Caki2 (cell line): Measurements from ENCODE around the gene STAU1. TPM values are rescaled to one million over a fixed set of nuclear protein-coding genes. Genes with fewer than 3 reads are reported as not detected.
"Not testable (repeated sequence)": the region's sequence is repeated elsewhere in the genome, so short reads cannot be mapped to it uniquely, and the experiment has no call there.

ENCODE experiments used
- DNase-seq: peaks from one replicate; pipeline ENCODE4 v3.0.0-alpha.2; 2015; ENCODE audit warnings: low read depth
- in situ Hi-C: cut with HindIII; loops from 2 replicates; pipeline ENCODE4 v1.10.0; 2016; ENCODE audit warnings: low sequenced_read_pairs, low pct_unique_long_range_greater_than_20kb, mixed read lengths
- total RNA-seq: library from RNA; depleted of rRNA; stranded (reverse); fragments of >200 nt; shearing (Covaris generic); gene quantifications from 2 replicates; pipeline ENCODE4 v1.2.3, GENCODE V29; 2014; ENCODE audit warnings: low replicate concordance; rRNA removed

Gene STAU1
- total RNA-seq, 1 experiment from 2014 or later, result 65.3 TPM

GRCh38 chr20:49104365-49104648 is 83.8 kb downstream of the STAU1 start:
- DNase-seq, result no peak
- in situ Hi-C loops, result no loop called here

GRCh38 chr20:49103647-49104364 is 84.3 kb downstream of the STAU1 start:
- in situ Hi-C loops, result no loop called here
- DNase-seq, result no peak

- in situ Hi-C loops, result no loop called here
Measured at GRCh38 chr20:49103019-49103418, 85.1 kb downstream of the STAU1 start.

GRCh38 chr20:49100972-49101371 is 87.2 kb downstream of the STAU1 start:
- no peak for DNase-seq
- in situ Hi-C loops, result no loop called here

More at GRCh38 chr20:49103019-49103418, 85.1 kb downstream of the STAU1 start:
- DNase-seq, result no peak

GRCh38 chr20:49100292-49100691 is 87.8 kb downstream of the STAU1 start:
- in situ Hi-C loops, DNase-seq: not testable (repeated sequence)

- DNase-seq, result no peak
- in situ Hi-C loops, result no loop called here
Measured at GRCh38 chr20:49099011-49099410, 89.1 kb downstream of the STAU1 start.

GRCh38 chr20:49098136-49098535 is 90.0 kb downstream of the STAU1 start:
- in situ Hi-C loops, result no loop called here
- no peak for DNase-seq

- in situ Hi-C loops, result no loop called here
Measured at GRCh38 chr20:49097159-49097558, 91.0 kb downstream of the STAU1 start.

GRCh38 chr20:49096203-49096730 is 91.9 kb downstream of the STAU1 start:
- no peak for DNase-seq
- in situ Hi-C loops, result no loop called here

More at GRCh38 chr20:49097159-49097558, 91.0 kb downstream of the STAU1 start:
- no peak for DNase-seq

- DNase-seq, result no peak
- in situ Hi-C loops, result no loop called here
Measured at GRCh38 chr20:49091762-49092161, 96.4 kb downstream of the STAU1 start.

- in situ Hi-C loops, result no loop called here
- no peak for DNase-seq
Measured at GRCh38 chr20:49091104-49091503, 97.0 kb downstream of the STAU1 start.

- DNase-seq, in situ Hi-C loops: not testable (repeated sequence)
Measured at GRCh38 chr20:49082295-49082694, 105.8 kb downstream of the STAU1 start.

GRCh38 chr20:49078310-49078709 is 109.8 kb downstream of the STAU1 start:
- DNase-seq, result no peak
- in situ Hi-C loops, result no loop called here

- in situ Hi-C loops, result no loop called here
- DNase-seq, result no peak
Measured at GRCh38 chr20:49074521-49074920, 113.6 kb downstream of the STAU1 start.

Other genes with a start within 250 kb of the STAU1 start
- gene CSE1L, start 142.0 kb downstream of the STAU1 start, total RNA-seq, result 117 and 154 TPM in 2 replicates
- gene DDX27, start 31.1 kb upstream of the STAU1 start, total RNA-seq, result 59.1 and 70.2 TPM in 2 replicates
- gene ZNFX1, start 89.7 kb upstream of the STAU1 start, total RNA-seq, result 13.3 and 13.4 TPM in 2 replicates